ENCODE data around the gene PRKCH. TPM values are rescaled to one million over a fixed set of nuclear protein-coding genes. Genes with fewer than 3 reads are reported as not detected.

The PRKCH gene
- total and polyA plus RNA-seq, 10 of the 15 experiments (the other 5 are each of a cell fraction or from before 2014, with no cell fraction given): 10.7 to 140 (median 33.2) TPM

DNA sequence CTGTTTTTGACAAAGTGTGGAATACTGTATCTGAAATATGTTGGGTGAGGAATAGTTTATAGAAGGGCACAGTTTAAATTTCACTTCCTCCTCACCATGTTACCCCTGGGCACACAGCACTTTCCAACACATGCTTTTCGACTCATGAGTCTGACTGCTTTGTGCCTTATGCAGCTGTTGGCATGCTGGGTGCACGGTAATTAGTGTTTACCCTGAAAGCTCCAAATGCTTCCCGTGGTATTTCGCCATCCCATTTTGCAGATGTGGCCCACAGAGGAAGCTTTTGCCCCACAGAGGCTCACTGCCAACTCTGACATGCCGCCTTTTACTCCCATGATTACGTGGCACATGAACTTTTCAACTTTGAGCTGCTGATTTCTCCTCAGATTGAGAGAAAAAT lies 168.6 kb downstream of the PRKCH start:
- 55% methylated on average over 6 of the region's 6 CpGs for WGBS (ENCODE audit: insufficient coverage, insufficient replicate concordance, low lambda C conversion rate, missing lambda C conversion rate)
- Histone ChIP-seq H2AFZ (ENCODE audit: control insufficient read depth, low read depth, low read length) (no peak overlapping the region), H3K9ac (ENCODE audit: control insufficient read depth, insufficient read depth, low read length) (no peak overlapping the region), H3K79me2 (ENCODE audit: control insufficient read depth, insufficient read depth, low read length) (no peaks in the 10 kb centered on the region), H3K4me1 (ENCODE audit: control insufficient read depth, insufficient read depth, low read length) (no peaks in the 10 kb centered on the region), H4K20me1 (ENCODE audit: control insufficient read depth, insufficient read depth) (no peaks in the 10 kb centered on the region), H3K4me2 (ENCODE audit: control insufficient read depth, insufficient read depth) (no peak overlapping the region), H3K9me3 (replicated peaks; ENCODE audit: control insufficient read depth, insufficient read depth, low read length) (no peaks in the 10 kb centered on the region), H3K36me3 (ENCODE audit: control insufficient read depth in 2 of 2, insufficient read depth in 2 of 2, low read length in 1 of 2) (peaks cover 13 to 26% of the 10 kb centered on the region in 2 experiments), H3K27ac (ENCODE audit: control insufficient read depth, insufficient read depth) (no peak overlapping the region), H3K4me3 (no peak overlapping the region), H3K27me3 (replicated peaks in 1 of 2; ENCODE audit: control insufficient read depth in 2 of 2, insufficient read depth in 2 of 2, low read length in 1 of 2) (no peaks in the 10 kb centered on the region)
- ChIA-PET POLR2A (no interaction called here), CTCF (interaction anchor here (0.7 to 1.7 kb wide), 2 partner anchors 10 to 14 kb away, joined by 3 to 5 read pairs; no protein-coding TSS in a partner anchor), SMC1A (ENCODE audit: uncharacterized antibody, unreplicated experiment) (interaction anchor here (0.8 to 1.7 kb wide), 8 partner anchors 9 to 111 kb away, joined by 3 to 8 read pairs (median 3); no protein-coding TSS in a partner anchor), RAD21 (ENCODE audit: unreplicated experiment) (interaction anchor here (0.8 to 1.3 kb wide), 2 partner anchors 13 to 348 kb away, joined by 3 read pairs; no protein-coding TSS in a partner anchor)
- no peak for ATAC-seq
- intact Hi-C loops (cut with micrococcal nuclease; ENCODE audit: unreplicated experiment) (no loop called here), in situ Hi-C loops (cut with MboI) (no loop called here)
- no TSS peak for BruUV-seq (replicated peaks)
- no peak for DNase-seq (ENCODE audit: low read depth, low spot score)
- FAIRE-seq: no peak
- TF ChIP-seq SREBF2 (IDR thresholded peaks at IDR 0.05; ENCODE audit: low read length) (no peak), ETV6 (conservative IDR thresholded peaks at IDR 0.05 in 1 of 2, IDR thresholded peaks at IDR 0.05 in 1 of 2; ENCODE audit: borderline replicate concordance in 1 of 2, low read depth in 1 of 2) (no peak), BMI1 (IDR thresholded peaks at IDR 0.05; ENCODE audit: borderline replicate concordance) (no peak), SUPT20H (IDR thresholded peaks at IDR 0.05; ENCODE audit: borderline replicate concordance, control insufficient read depth, low read depth, low read length) (no peak), RUNX3 (IDR thresholded peaks at IDR 0.05; ENCODE audit: low read length) (no peak), NR2C2 (IDR thresholded peaks at IDR 0.05; ENCODE audit: borderline replicate concordance, control insufficient read depth, insufficient read length, low read depth) (no peak), RAD51 (IDR thresholded peaks at IDR 0.05) (no peak), ZBED1 (IDR thresholded peaks at IDR 0.05; ENCODE audit: borderline replicate concordance) (no peak), CHD2 (IDR thresholded peaks at IDR 0.05; ENCODE audit: borderline replicate concordance, low read depth, low read length) (no peak), SMAD1 (IDR thresholded peaks at IDR 0.05; ENCODE audit: low read depth, partially characterized antibody) (no peak), EED (IDR thresholded peaks at IDR 0.05; ENCODE audit: low read depth) (no peak), ATF7 (IDR thresholded peaks at IDR 0.05; ENCODE audit: low read depth) (no peak), KLF5 (IDR thresholded peaks at IDR 0.05; ENCODE audit: partially characterized antibody) (no peak)
- TF ChIP-seq, protein P1, sequence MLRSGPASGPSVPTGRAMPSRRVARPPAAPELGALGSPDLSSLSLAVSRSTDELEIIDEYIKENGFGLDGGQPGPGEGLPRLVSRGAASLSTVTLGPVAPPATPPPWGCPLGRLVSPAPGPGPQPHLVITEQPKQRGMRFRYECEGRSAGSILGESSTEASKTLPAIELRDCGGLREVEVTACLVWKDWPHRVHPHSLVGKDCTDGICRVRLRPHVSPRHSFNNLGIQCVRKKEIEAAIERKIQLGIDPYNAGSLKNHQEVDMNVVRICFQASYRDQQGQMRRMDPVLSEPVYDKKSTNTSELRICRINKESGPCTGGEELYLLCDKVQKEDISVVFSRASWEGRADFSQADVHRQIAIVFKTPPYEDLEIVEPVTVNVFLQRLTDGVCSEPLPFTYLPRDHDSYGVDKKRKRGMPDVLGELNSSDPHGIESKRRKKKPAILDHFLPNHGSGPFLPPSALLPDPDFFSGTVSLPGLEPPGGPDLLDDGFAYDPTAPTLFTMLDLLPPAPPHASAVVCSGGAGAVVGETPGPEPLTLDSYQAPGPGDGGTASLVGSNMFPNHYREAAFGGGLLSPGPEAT (IDR thresholded peaks at IDR 0.05; ENCODE audit: low read depth): no peak
- TF ChIP-seq, protein P2, sequence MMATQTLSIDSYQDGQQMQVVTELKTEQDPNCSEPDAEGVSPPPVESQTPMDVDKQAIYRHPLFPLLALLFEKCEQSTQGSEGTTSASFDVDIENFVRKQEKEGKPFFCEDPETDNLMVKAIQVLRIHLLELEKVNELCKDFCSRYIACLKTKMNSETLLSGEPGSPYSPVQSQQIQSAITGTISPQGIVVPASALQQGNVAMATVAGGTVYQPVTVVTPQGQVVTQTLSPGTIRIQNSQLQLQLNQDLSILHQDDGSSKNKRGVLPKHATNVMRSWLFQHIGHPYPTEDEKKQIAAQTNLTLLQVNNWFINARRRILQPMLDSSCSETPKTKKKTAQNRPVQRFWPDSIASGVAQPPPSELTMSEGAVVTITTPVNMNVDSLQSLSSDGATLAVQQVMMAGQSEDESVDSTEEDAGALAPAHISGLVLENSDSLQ (IDR thresholded peaks at IDR 0.05): no peak
- TF ChIP-seq, protein P3, sequence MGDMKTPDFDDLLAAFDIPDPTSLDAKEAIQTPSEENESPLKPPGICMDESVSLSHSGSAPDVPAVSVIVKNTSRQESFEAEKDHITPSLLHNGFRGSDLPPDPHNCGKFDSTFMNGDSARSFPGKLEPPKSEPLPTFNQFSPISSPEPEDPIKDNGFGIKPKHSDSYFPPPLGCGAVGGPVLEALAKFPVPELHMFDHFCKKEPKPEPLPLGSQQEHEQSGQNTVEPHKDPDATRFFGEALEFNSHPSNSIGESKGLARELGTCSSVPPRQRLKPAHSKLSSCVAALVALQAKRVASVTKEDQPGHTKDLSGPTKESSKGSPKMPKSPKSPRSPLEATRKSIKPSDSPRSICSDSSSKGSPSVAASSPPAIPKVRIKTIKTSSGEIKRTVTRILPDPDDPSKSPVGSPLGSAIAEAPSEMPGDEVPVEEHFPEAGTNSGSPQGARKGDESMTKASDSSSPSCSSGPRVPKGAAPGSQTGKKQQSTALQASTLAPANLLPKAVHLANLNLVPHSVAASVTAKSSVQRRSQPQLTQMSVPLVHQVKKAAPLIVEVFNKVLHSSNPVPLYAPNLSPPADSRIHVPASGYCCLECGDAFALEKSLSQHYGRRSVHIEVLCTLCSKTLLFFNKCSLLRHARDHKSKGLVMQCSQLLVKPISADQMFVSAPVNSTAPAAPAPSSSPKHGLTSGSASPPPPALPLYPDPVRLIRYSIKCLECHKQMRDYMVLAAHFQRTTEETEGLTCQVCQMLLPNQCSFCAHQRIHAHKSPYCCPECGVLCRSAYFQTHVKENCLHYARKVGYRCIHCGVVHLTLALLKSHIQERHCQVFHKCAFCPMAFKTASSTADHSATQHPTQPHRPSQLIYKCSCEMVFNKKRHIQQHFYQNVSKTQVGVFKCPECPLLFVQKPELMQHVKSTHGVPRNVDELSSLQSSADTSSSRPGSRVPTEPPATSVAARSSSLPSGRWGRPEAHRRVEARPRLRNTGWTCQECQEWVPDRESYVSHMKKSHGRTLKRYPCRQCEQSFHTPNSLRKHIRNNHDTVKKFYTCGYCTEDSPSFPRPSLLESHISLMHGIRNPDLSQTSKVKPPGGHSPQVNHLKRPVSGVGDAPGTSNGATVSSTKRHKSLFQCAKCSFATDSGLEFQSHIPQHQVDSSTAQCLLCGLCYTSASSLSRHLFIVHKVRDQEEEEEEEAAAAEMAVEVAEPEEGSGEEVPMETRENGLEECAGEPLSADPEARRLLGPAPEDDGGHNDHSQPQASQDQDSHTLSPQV (IDR thresholded peaks at IDR 0.05): no peak
- TF ChIP-seq, protein P4, sequence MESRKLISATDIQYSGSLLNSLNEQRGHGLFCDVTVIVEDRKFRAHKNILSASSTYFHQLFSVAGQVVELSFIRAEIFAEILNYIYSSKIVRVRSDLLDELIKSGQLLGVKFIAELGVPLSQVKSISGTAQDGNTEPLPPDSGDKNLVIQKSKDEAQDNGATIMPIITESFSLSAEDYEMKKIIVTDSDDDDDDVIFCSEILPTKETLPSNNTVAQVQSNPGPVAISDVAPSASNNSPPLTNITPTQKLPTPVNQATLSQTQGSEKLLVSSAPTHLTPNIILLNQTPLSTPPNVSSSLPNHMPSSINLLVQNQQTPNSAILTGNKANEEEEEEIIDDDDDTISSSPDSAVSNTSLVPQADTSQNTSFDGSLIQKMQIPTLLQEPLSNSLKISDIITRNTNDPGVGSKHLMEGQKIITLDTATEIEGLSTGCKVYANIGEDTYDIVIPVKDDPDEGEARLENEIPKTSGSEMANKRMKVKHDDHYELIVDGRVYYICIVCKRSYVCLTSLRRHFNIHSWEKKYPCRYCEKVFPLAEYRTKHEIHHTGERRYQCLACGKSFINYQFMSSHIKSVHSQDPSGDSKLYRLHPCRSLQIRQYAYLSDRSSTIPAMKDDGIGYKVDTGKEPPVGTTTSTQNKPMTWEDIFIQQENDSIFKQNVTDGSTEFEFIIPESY (IDR thresholded peaks at IDR 0.05): no peak

Data from GM12878 (cell line).